ENCODE data around the gene CDC6.

Gene CDC6

GRCh38 chr17:40340880-40341807 lies 53.5 kb downstream of the CDC6 start:
- peaks cover 51% of the 10 kb centered on the region for H3K4me1 ChIP-seq (ENCODE audit: low read depth, poor library complexity, severe bottlenecking)
- H2AFZ ChIP-seq (ENCODE audit: low read depth): no peak overlapping the region
- H3K4me2 ChIP-seq: no peak overlapping the region
- H3K79me2 ChIP-seq (ENCODE audit: insufficient read depth, low read depth): peaks cover 69% of the 10 kb centered on the region
- H3K27me3 ChIP-seq (ENCODE audit: insufficient read depth, low read depth): no peaks in the 10 kb centered on the region
- no peak for TF ChIP-seq CTCF (conservative IDR thresholded peaks at IDR 0.05; ENCODE audit: low read depth, low read length)
- no peaks in the 10 kb centered on the region for H3K36me3 ChIP-seq (ENCODE audit: insufficient read depth)
- no peak overlapping the region; the same call in 1 of the 2 replicates for H3K27ac ChIP-seq
- peaks cover 11% of the 10 kb centered on the region; the same call in 1 of the 2 replicates for H4K20me1 ChIP-seq (ENCODE audit: insufficient read depth)
- H3K9ac ChIP-seq: no peak overlapping the region
- no peak overlapping the region for H3K4me3 ChIP-seq (IDR thresholded peaks at IDR 0.05; ENCODE audit: insufficient read depth, low read depth, low read length)

GRCh38 chr17:40341808-40342503 lies 54.3 kb downstream of the CDC6 start:
- no peak for TF ChIP-seq CTCF (conservative IDR thresholded peaks at IDR 0.05; ENCODE audit: low read depth, low read length)
- Histone ChIP-seq H2AFZ (ENCODE audit: low read depth) (no peak overlapping the region), H3K4me2 (no peak overlapping the region), H3K79me2 (ENCODE audit: insufficient read depth, low read depth) (peaks cover 69% of the 10 kb centered on the region), H3K4me3 (IDR thresholded peaks at IDR 0.05; ENCODE audit: insufficient read depth, low read depth, low read length) (no peak overlapping the region), H3K4me1 (ENCODE audit: low read depth, poor library complexity, severe bottlenecking) (peaks cover 44% of the 10 kb centered on the region), H3K27ac (no peak overlapping the region), H4K20me1 (ENCODE audit: insufficient read depth) (peaks cover 11% of the 10 kb centered on the region; the same call in 1 of the 2 replicates), H3K36me3 (ENCODE audit: insufficient read depth) (no peaks in the 10 kb centered on the region), H3K27me3 (ENCODE audit: insufficient read depth, low read depth) (no peaks in the 10 kb centered on the region), H3K9ac (no peak overlapping the region)

GRCh38 chr17:40342504-40343218 lies 55.0 kb downstream of the CDC6 start:
- Histone ChIP-seq H3K36me3 (ENCODE audit: insufficient read depth) (no peaks in the 10 kb centered on the region), H3K79me2 (ENCODE audit: insufficient read depth, low read depth) (peaks cover 65% of the 10 kb centered on the region), H3K4me1 (ENCODE audit: low read depth, poor library complexity, severe bottlenecking) (peaks cover 42% of the 10 kb centered on the region), H3K4me2 (no peak overlapping the region), H3K27ac (no peak overlapping the region), H3K4me3 (IDR thresholded peaks at IDR 0.05; ENCODE audit: insufficient read depth, low read depth, low read length) (no peak overlapping the region), H3K27me3 (ENCODE audit: insufficient read depth, low read depth) (no peaks in the 10 kb centered on the region), H3K9ac (no peak overlapping the region), H4K20me1 (ENCODE audit: insufficient read depth) (peaks cover 11% of the 10 kb centered on the region; the same call in 1 of the 2 replicates), H2AFZ (ENCODE audit: low read depth) (no peak overlapping the region)
- no peak for TF ChIP-seq CTCF (conservative IDR thresholded peaks at IDR 0.05; ENCODE audit: low read depth, low read length)

Data from KMS-11 (cell line).